Endothelial cell of umbilical vein (primary cell): Measurements from ENCODE around the gene HSP90B1.

Source experiments
- CTCF ChIP-seq, 2 donors: IDR thresholded peaks; 1 replicate in 1 of 2; 2 replicates in 1 of 2; pipeline ENCODE4 v1.5.1; 2011; ENCODE audit warnings: low read length in 2 of 2, mild to moderate bottlenecking in 2 of 2, moderate library complexity in 2 of 2, control low read depth in 1 of 2, inconsistent platforms in 1 of 2, low read depth in 1 of 2; ENCODE audit not compliant: insufficient read depth in 1 of 2; ENCODE audit errors: extremely low read depth in 1 of 2
- EZH2 ChIP-seq: IDR thresholded peaks from 2 replicates; pipeline ENCODE4 v1.6.1; 2012; ENCODE audit warnings: borderline replicate concordance, low read depth, mild to moderate bottlenecking, moderate library complexity, low read length, inconsistent platforms; ENCODE audit not compliant: severe bottlenecking
- GATA2 ChIP-seq: IDR thresholded peaks from 2 replicates; pipeline ENCODE4 v1.7.0; 2011; ENCODE audit warnings: low read depth, mild to moderate bottlenecking, moderate library complexity, mixed read lengths, low read length; ENCODE audit not compliant: insufficient read length, insufficient read depth
- JUN ChIP-seq: IDR thresholded peaks from 2 replicates; pipeline ENCODE4 v1.6.1; 2011; ENCODE audit warnings: borderline replicate concordance, low read depth; ENCODE audit not compliant: insufficient read length, insufficient read depth
- MAX ChIP-seq: IDR thresholded peaks from 2 replicates; pipeline ENCODE4 v1.6.1; 2011; ENCODE audit not compliant: insufficient read depth, insufficient read length
- POLR2A ChIP-seq: IDR thresholded peaks from 2 replicates; pipeline ENCODE4 v1.6.1; 2012; ENCODE audit warnings: low read depth, mild to moderate bottlenecking, control low read depth, low read length
- POLR2AphosphoS5 ChIP-seq: IDR thresholded peaks from 2 replicates; pipeline ENCODE4 v1.6.1; 2012; ENCODE audit warnings: low read depth, mild to moderate bottlenecking, control low read depth, low read length, moderate library complexity; ENCODE audit not compliant: insufficient read depth

GRCh38 chr12:103947871-103948555 is 17.8 kb downstream of the HSP90B1 start:
- TF ChIP-seq CTCF (IDR thresholded peaks at IDR 0.05; ENCODE audit: extremely low read depth in 1 of 2, insufficient read depth in 1 of 2, low read depth in 1 of 2, low read length in 2 of 2) (no peak), POLR2AphosphoS5 (no peak), POLR2A (no peak), EZH2 (no peak), JUN (no peak), MAX (no peak), GATA2 (no peak)
